Measurements from ENCODE around the gene TTLL3. TPM values are rescaled to one million over a fixed set of nuclear protein-coding genes. Genes with fewer than 3 reads are reported as not detected.
"Not testable (repeated sequence)": the region's sequence is repeated elsewhere in the genome, so short reads cannot be mapped to it uniquely, and the experiment has no call there.

Gene TTLL3
- total RNA-seq, 1 donor from 2014 or later, result 42.2 TPM

DNA sequence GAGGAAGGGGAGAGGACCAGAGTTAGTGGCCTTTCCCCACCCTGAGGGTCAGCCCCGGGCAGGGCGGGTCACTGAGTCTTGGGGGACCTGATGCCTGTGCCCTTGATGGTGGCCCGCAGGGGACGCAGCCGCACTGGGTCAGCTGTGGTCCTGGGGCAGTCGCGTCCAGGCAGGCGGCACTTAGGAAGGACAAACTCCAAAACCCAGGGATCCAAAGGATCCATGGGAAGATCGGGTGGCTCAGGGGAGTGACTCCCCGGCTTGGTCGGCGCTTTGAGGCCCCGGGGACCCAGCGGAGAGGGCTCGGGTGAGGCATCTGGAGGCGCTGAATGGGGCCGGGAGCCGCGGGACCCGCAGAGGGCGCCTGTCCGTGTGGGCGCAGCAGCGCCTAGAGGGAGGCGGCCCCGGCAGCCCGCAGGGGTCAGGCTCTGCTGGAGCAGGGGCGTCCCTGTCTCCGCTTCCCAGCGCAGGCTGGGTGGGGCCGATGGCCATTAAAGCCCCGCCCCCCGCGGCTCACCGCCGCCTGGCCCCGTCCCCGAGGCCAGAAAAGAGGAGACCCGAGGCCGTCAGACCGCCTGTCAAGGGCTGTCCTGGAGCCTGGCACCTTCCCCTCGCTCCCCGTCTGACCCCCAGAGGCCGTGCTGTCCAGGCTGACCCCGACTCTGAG, 52.5 kb downstream of the TTLL3 start:
- H3K9me3 Mint-ChIP-seq, result no peaks in the 10 kb centered on the region
- no peaks in the 10 kb centered on the region for H3K36me3 Mint-ChIP-seq
- no peak for DNase-seq (ENCODE audit: extremely low spot score, unreplicated experiment)
- H3K4me1 Mint-ChIP-seq (ENCODE audit: unreplicated experiment), result peaks cover 16% of the 10 kb centered on the region
- peaks cover 2% of the 10 kb centered on the region for H3K27me3 Mint-ChIP-seq
- no peak overlapping the region for H3K27ac Mint-ChIP-seq
- peak overlapping the region; percentile 44 for H3K4me3 Mint-ChIP-seq
- TF ChIP-seq, protein P1, sequence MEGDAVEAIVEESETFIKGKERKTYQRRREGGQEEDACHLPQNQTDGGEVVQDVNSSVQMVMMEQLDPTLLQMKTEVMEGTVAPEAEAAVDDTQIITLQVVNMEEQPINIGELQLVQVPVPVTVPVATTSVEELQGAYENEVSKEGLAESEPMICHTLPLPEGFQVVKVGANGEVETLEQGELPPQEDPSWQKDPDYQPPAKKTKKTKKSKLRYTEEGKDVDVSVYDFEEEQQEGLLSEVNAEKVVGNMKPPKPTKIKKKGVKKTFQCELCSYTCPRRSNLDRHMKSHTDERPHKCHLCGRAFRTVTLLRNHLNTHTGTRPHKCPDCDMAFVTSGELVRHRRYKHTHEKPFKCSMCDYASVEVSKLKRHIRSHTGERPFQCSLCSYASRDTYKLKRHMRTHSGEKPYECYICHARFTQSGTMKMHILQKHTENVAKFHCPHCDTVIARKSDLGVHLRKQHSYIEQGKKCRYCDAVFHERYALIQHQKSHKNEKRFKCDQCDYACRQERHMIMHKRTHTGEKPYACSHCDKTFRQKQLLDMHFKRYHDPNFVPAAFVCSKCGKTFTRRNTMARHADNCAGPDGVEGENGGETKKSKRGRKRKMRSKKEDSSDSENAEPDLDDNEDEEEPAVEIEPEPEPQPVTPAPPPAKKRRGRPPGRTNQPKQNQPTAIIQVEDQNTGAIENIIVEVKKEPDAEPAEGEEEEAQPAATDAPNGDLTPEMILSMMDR (conservative IDR thresholded peaks at IDR 0.05), result peak; percentile 57

GRCh38 chr3:9863058-9863772, 53.2 kb downstream of the TTLL3 start:
- Mint-ChIP-seq H3K9me3 (no peaks in the 10 kb centered on the region), H3K27me3 (peaks cover 2% of the 10 kb centered on the region), H3K4me3 (peak overlapping the region; percentile 49), H3K36me3 (no peaks in the 10 kb centered on the region), H3K27ac (no peak overlapping the region), H3K4me1 (ENCODE audit: unreplicated experiment) (peaks cover 16% of the 10 kb centered on the region)
- DNase-seq (ENCODE audit: extremely low spot score, unreplicated experiment), result no peak
- TF ChIP-seq, protein P1 (conservative IDR thresholded peaks at IDR 0.05), result no peak

- Mint-ChIP-seq H3K27ac (peak overlapping the region; percentile 63), H3K27me3 (no peaks in the 10 kb centered on the region), H3K4me1 (ENCODE audit: unreplicated experiment) (peaks cover 9% of the 10 kb centered on the region), H3K4me3 (no peak overlapping the region), H3K36me3 (no peaks in the 10 kb centered on the region), H3K9me3 (no peaks in the 10 kb centered on the region)
- TF ChIP-seq, protein P1 (conservative IDR thresholded peaks at IDR 0.05), result no peak
- DNase-seq (ENCODE audit: extremely low spot score, unreplicated experiment), result no peak
These were observed 54.3 kb downstream of the TTLL3 start for GRCh38 chr3:9864200-9864927.

DNA sequence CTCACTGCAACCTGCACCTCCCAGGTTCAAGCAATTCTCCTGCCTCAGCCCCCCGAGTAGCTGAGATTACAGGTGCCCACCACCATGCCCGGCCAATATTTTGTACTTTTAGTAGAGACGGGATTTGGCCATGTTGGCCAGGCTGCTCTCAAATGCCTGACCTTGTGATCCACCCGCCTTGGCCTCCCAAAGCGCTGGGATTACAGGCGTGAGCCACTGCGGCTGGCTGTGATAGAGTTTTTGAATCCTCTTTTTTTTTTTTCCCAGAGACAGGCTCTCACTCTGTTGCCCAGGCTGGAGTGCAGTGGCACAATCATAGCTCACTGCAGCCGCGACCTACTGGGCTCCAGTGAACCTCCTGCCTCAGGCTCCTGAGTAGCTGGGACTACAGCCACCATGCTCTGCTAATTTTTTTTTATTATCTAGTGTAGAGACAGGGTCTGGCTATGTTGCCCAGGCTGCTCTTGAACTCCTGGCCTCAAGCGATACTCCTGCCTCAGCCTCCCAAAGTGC, 55.1 kb downstream of the TTLL3 start:
- DNase-seq (ENCODE audit: extremely low spot score, unreplicated experiment); H3K27me3 Mint-ChIP-seq; H3K36me3 Mint-ChIP-seq; H3K4me1 Mint-ChIP-seq (ENCODE audit: unreplicated experiment); H3K9me3 Mint-ChIP-seq; H3K4me3 Mint-ChIP-seq; H3K27ac Mint-ChIP-seq: not testable (repeated sequence)

DNA sequence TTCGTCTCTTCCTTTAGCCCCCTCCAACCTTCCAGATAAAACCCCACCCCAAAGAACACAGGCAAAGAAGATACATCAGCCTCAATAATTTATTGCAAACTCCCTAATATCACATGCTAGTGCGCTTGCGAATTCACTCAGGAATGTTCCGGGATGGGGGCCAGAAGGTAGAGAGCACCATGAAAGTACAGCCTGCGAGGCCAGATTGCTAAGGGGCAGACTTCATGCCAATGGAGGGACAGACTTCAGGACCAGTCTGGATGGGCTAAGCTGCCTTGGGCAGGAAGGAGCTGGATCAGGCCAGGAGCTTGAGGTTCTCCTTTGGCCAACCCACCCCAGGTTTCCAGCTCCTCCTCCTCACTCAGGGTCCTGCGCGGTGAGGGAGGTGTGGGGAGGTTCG, 56.6 kb downstream of the TTLL3 start:
- H3K36me3 Mint-ChIP-seq, result no peaks in the 10 kb centered on the region
- no peak for DNase-seq (ENCODE audit: extremely low spot score, unreplicated experiment)
- TF ChIP-seq, protein P1 (conservative IDR thresholded peaks at IDR 0.05), result no peak
- no peaks in the 10 kb centered on the region for H3K9me3 Mint-ChIP-seq
- H3K4me3 Mint-ChIP-seq, result no peak overlapping the region
- H3K27me3 Mint-ChIP-seq, result no peaks in the 10 kb centered on the region
- H3K27ac Mint-ChIP-seq, result no peak overlapping the region
- H3K4me1 Mint-ChIP-seq (ENCODE audit: unreplicated experiment), result peaks cover 9% of the 10 kb centered on the region
